KMS-11 (cell line): ENCODE results near the gene FHOD3.

Experiments
- H2AFZ ChIP-seq: fragments of 200-600 bp; sonication (generic); 2 replicates; pipeline ENCODE4 v1.6.1; 2016; ENCODE audit warnings: antibody characterized with exemption, mixed run types, low read depth
- H3K27ac ChIP-seq: fragments of 200-600 bp; sonication (generic); 2 replicates; pipeline ENCODE4 v1.6.1; 2016; ENCODE audit warnings: mild to moderate bottlenecking, mixed run types
- H3K27me3 ChIP-seq: fragments of 200-600 bp; sonication (generic); 2 replicates; pipeline ENCODE4 v1.6.1; 2017; ENCODE audit warnings: mild to moderate bottlenecking, low read depth, mixed run types, moderate library complexity; ENCODE audit not compliant: insufficient read depth
- H3K36me3 ChIP-seq: fragments of 200-600 bp; sonication (generic); 2 replicates; pipeline ENCODE4 v1.6.1; 2017; ENCODE audit warnings: mild to moderate bottlenecking, mixed run types; ENCODE audit not compliant: insufficient read depth
- H3K4me1 ChIP-seq: fragments of 200-600 bp; sonication (generic); 2 replicates; pipeline ENCODE4 v1.6.1; 2016; ENCODE audit warnings: mild to moderate bottlenecking, low read depth, mixed run types; ENCODE audit not compliant: poor library complexity, severe bottlenecking
- H3K4me2 ChIP-seq: fragments of 200-600 bp; sonication (generic); 2 replicates; pipeline ENCODE4 v1.7.0; 2016; ENCODE audit warnings: mild to moderate bottlenecking, mixed run types
- H3K4me3 ChIP-seq: fragments of 200-600 bp; sonication (generic); IDR thresholded peaks from 2 replicates; pipeline ENCODE4 v1.6.1; 2017; ENCODE audit warnings: low read depth, low read length, mixed read lengths; ENCODE audit not compliant: insufficient read depth
- H3K79me2 ChIP-seq: fragments of 200-600 bp; sonication (generic); 2 replicates; pipeline ENCODE4 v1.6.1; 2016; ENCODE audit warnings: low read depth, mixed run types; ENCODE audit not compliant: insufficient read depth
- H3K9ac ChIP-seq: fragments of 200-600 bp; sonication (generic); 2 replicates; pipeline ENCODE4 v1.6.1; 2016; ENCODE audit warnings: mild to moderate bottlenecking, mixed run types
- H4K20me1 ChIP-seq: fragments of 200-600 bp; sonication (generic); 2 replicates; pipeline ENCODE4 v1.6.1; 2016; ENCODE audit warnings: mild to moderate bottlenecking, mixed run types; ENCODE audit not compliant: insufficient read depth
- CTCF ChIP-seq: fragments of 200-600 bp; sonication (generic); conservative IDR thresholded peaks from 2 replicates; pipeline ENCODE4 v1.6.1; 2017; ENCODE audit warnings: low read depth, mild to moderate bottlenecking, antibody characterized with exemption, low read length, moderate library complexity, mixed read lengths

FHOD3 gene

GRCh38 chr18:36728345-36728744, 430.8 kb downstream of the FHOD3 start:
- Histone ChIP-seq H3K27me3 (no peaks in the 10 kb centered on the region), H3K4me2 (no peak overlapping the region), H3K4me3 (no peak overlapping the region), H3K9ac (no peak overlapping the region), H3K79me2 (no peaks in the 10 kb centered on the region), H2AFZ (no peak overlapping the region), H4K20me1 (no peaks in the 10 kb centered on the region), H3K36me3 (no peaks in the 10 kb centered on the region), H3K27ac (no peak overlapping the region), H3K4me1 (no peaks in the 10 kb centered on the region)
- TF ChIP-seq CTCF, result no peak

- Histone ChIP-seq H3K4me2 (no peak overlapping the region), H3K27ac (no peak overlapping the region), H4K20me1 (no peaks in the 10 kb centered on the region), H3K4me1 (no peaks in the 10 kb centered on the region), H3K79me2 (no peaks in the 10 kb centered on the region), H3K9ac (no peak overlapping the region), H3K36me3 (no peaks in the 10 kb centered on the region), H3K27me3 (no peaks in the 10 kb centered on the region), H3K4me3 (no peak overlapping the region), H2AFZ (no peak overlapping the region)
- TF ChIP-seq CTCF, result no peak
These were observed 431.7 kb downstream of the FHOD3 start for GRCh38 chr18:36729197-36729596.

GRCh38 chr18:36732264-36732663, 434.8 kb downstream of the FHOD3 start:
- no peaks in the 10 kb centered on the region for H3K36me3 ChIP-seq

GRCh38 chr18:36733150-36733549, 435.6 kb downstream of the FHOD3 start:
- Histone ChIP-seq H3K4me1 (no peaks in the 10 kb centered on the region), H3K27me3 (no peaks in the 10 kb centered on the region), H3K9ac (no peak overlapping the region), H3K4me2 (no peak overlapping the region), H4K20me1 (no peaks in the 10 kb centered on the region), H3K27ac (no peak overlapping the region), H3K4me3 (no peak overlapping the region), H3K36me3 (no peaks in the 10 kb centered on the region), H2AFZ (no peak overlapping the region), H3K79me2 (no peaks in the 10 kb centered on the region)
- TF ChIP-seq CTCF, result no peak

More at GRCh38 chr18:36732264-36732663, 434.8 kb downstream of the FHOD3 start:
- no peaks in the 10 kb centered on the region for H3K79me2 ChIP-seq
- H3K4me1 ChIP-seq, result no peaks in the 10 kb centered on the region
- H3K27me3 ChIP-seq, result no peaks in the 10 kb centered on the region
- H3K4me3 ChIP-seq, result no peak overlapping the region
- no peak for TF ChIP-seq CTCF
- no peak overlapping the region for H3K9ac ChIP-seq
- H4K20me1 ChIP-seq, result no peaks in the 10 kb centered on the region
- no peak overlapping the region for H3K27ac ChIP-seq
- no peak overlapping the region for H3K4me2 ChIP-seq
- no peak overlapping the region for H2AFZ ChIP-seq
